ENCODE results near the gene HNRNPC. TPM values are rescaled to one million over a fixed set of nuclear protein-coding genes. Genes with fewer than 3 reads are reported as not detected.

Gene HNRNPC
- total RNA-seq, 4 donors from 2014 or later = 298 to 466 (median 406) TPM

DNA sequence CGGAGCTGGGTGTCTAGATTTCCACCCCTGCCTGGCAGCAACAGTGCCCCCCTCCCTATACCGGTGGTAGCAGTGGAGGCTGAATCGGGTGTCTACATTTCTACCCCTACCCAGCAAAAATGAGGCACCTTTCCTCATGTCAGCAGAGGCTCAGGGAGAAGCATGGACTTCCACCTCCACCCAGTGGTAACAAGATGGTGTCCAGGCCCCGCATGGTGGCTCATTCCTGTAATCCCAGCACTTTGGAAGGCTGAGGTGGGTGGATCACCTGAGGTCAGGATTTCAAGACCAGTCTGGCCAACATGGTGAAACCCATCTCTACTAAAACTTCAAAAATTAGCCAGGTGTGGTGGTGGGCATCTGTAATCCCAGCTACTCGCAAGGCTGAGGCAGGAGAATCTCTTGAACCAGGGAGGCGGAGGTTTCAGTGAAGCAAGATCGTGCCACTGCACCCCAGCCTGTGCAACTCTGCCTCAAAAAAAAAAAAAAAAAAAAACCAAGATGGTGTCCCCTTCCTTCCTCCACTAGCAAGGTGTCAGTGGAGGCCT lies 77.9 kb downstream of the HNRNPC start:
- TF ChIP-seq, protein P1, sequence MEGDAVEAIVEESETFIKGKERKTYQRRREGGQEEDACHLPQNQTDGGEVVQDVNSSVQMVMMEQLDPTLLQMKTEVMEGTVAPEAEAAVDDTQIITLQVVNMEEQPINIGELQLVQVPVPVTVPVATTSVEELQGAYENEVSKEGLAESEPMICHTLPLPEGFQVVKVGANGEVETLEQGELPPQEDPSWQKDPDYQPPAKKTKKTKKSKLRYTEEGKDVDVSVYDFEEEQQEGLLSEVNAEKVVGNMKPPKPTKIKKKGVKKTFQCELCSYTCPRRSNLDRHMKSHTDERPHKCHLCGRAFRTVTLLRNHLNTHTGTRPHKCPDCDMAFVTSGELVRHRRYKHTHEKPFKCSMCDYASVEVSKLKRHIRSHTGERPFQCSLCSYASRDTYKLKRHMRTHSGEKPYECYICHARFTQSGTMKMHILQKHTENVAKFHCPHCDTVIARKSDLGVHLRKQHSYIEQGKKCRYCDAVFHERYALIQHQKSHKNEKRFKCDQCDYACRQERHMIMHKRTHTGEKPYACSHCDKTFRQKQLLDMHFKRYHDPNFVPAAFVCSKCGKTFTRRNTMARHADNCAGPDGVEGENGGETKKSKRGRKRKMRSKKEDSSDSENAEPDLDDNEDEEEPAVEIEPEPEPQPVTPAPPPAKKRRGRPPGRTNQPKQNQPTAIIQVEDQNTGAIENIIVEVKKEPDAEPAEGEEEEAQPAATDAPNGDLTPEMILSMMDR (IDR thresholded peaks at IDR 0.05; ENCODE audit: low read depth) = no peak

DNA sequence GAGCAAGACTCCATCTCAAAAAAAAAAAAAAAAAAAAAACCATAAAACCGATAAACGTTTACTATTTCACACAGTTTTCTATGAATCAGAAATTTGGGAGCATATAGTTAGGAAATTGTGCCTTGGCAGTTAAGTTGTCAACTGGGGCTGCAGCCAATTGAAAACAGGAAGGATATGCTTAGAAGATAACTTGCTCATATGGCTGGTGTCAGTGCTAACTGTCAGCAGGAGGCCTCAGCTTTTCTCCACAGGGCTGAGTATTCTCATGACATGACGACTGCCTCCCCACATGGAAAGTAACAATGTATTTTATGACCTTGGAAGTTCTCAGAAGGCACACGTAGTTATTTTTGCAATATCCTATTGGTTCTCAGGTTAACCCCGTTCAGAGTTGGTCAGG lies 83.8 kb downstream of the HNRNPC start:
- TF ChIP-seq, protein P1 (IDR thresholded peaks at IDR 0.05; ENCODE audit: low read depth) = no peak

DNA sequence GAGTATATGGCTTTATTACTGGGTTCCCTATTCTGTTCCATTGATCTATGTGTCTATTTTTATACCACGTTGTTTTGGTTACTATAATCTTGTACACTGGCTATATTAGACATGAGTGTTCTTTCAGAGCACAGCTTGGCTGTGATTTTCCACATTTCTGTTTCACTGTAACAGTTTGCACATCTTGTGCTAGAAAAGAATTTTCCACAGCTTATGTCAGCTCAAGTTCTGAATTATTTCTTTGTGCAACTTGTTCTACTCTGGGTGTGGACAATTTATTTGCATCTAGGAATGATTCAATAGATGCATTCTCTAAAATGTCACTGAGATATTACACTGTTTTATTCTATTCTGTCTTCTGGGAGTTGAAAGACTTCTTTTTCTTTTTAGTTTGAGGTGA lies 85.0 kb downstream of the HNRNPC start:
- TF ChIP-seq, protein P1 (IDR thresholded peaks at IDR 0.05; ENCODE audit: low read depth) = no peak

DNA sequence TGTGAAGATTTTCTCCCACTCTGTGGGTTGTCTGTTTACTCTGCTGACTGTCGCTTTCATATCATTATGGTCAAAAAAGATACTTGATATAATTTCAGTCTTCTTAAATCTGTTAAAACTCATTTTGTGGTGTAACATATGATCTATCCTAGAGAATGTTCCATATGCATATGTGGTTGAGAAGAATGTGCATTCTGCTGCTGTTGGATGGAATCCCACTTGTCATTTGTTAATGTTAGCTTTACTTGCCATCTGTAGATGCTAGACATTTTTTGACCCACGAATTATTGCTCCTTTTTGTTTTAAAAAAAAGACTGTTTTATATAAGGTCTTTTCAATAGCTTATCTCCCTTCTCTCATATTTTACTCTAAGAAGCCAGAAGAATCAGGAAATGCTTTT lies 87.1 kb downstream of the HNRNPC start:
- TF ChIP-seq, protein P1 (IDR thresholded peaks at IDR 0.05; ENCODE audit: low read depth) = no peak

DNA sequence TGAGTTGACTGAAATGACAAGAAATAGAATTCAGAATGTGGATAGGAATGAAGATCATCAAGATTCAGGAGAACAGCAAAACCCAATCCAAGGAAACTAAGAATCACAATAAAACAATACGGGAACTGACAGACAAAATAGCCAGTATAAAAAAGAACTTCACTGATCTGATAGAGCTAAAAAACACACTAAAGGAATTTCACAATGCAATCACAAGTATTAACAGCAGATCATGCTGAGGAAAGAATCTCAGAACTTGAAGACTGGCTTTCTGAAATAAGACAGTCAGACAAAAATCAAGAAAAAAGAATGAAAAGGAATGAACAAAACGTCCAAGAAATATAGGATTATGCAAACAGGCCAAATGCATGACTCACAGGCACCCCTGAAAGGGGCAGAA lies 98.1 kb downstream of the HNRNPC start:
- TF ChIP-seq, protein P1 (IDR thresholded peaks at IDR 0.05; ENCODE audit: low read depth) = no peak

DNA sequence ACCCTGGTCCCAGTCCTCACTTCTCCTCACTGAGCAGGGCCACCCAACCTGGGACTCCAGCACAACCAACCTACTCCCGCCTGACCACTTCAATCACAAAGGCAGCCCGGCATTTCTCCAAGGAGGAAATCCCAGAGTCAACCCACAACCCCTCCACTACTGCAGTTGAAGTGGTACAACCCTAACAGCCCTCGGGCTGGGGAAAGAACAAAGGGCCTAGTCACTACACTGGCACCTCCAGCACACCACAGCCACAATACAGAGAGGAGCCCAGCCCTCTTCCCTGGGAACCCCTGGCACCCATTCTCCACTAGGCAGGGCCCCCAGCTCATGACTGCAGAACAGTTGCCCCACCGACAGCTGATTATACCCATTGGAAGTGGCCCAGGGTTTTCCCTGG lies 99.7 kb downstream of the HNRNPC start:
- TF ChIP-seq, protein P1 (IDR thresholded peaks at IDR 0.05; ENCODE audit: low read depth) = no peak

DNA sequence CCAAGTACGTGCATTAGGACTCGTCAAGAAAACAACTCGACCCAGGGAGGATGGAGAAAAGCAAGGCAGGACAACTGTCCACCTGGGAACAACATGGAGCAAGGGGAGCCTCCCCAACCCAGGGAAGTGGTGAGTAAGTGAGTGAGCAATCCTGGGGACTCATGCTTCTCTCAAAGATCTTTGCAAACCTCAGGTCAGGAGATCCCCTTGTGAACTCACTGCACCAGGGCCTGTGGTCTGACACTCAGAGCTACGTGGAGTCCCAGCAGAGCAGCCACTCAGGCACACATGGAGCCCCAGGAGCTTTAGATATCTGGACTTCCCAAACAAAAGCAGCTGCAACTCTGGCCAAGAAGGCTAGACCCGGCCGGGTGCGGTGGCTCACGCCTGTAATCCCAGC lies 101.2 kb downstream of the HNRNPC start:
- TF ChIP-seq, protein P1 (IDR thresholded peaks at IDR 0.05; ENCODE audit: low read depth) = no peak

Data from subcutaneous adipose tissue (tissue), 4 donors.